ENCODE data around the gene GORASP2.
"Not testable (repeated sequence)": the region's sequence is repeated elsewhere in the genome, so short reads cannot be mapped to it uniquely, and the experiment has no call there.

The GORASP2 gene

DNA sequence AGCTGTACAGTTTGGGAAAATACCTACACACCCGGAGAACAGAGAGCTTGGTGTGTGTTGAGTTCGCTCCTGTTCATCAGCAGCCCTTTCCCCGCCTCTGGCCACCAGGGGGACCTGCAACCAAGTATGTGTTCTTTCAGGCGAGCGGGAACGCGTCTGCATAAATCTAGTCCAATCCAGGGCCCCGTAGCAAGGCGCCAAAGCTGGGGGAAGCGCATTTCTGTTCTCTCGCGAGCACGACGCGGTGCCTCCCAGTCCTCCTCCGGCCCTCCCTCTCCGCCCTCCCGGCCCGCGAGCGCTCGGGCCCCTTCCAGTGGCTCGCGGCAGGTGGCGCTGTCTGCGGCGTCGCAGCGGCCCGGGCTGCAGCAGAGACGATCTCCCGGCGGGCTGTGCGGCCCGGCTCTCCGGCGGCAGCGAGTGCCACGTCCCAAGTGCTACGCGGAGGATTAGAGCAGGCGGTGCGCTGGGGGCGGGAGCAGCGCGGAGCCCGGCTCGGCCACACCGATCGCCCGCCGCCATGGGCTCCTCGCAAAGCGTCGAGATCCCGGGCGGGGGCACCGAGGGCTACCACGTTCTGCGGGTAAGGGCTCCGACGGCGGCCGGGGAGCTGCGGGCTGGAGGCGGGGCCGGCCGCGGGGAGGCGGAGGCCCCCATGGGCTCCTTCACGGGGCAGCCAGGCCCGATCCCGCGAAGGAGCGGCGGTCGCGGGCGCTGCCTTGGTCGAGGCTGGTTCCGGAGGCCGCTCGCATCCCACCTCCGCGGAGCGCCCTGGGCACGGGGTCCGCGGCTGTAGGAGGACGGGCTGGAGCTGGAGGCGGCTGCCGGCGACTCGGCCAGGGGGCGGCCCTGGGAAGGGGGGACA is at the start of gene GORASP2:
TSS of gene GORASP2 (plus strand) at position 430 of the 862 bp plus-strand sequence. CDS start at position 518, 88 bp downstream.
- peak; percentile 99 for DNase-seq

DNA sequence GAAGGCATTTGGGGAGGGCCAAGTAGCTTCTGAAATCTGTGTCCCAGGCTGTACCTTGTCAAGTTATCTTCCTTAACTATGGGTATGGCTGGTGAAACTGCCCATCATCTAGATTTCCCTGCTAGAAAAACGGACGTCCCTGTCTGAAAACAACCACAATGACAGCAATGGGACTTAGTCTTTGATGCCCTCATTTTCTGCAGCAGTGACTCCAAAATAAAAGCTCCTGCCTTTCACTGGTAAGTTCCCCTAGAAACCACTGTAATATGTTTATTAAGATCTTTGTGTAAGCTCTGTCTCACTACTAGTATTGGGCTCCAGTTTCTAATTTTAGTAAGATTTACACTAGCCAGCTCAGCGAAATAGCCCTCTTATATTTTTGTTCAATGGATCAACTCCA is 47.2 kb upstream of the GORASP2 start:
- no peak for DNase-seq

DNA sequence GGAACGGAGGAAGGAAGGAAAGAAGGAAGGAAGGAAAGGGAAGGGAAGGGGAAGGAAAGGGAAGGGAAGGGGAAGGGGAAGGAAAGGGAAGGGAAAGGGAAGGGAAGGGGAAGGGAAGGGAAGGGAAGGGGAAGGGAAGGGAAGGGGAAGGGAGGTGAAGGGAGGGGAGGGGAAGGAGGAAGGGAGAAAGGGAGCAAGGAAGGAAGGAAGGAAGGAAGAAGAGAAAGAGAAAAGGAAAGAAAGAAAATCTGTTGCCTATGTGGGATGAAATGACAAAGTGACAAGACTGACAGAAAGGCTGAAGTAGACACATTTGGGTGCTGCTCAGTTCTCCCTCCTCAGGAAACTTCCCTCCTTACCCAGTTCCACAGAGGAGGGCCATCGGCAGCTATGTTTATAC is 46.3 kb upstream of the GORASP2 start:
- DNase-seq, result no peak

DNA sequence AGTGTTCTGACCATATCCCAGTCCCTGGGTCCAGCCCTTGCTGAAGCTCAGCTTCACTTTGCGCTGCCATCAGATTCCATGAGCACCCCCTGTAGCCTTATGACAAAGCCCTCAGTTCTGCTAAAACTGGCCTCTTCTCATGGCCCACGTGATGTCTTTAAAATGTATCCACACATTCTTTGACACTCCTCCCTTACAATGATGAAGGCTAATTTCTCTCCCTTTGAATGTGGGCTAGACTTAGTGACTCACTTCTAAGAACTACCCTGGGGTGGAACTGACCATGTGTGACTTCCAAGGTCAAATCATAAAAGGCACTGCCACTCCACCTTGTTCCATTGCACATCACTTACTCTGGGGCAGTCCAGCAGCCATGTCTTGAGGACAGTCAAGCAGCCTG is 45.4 kb upstream of the GORASP2 start:
- DNase-seq, result no peak

DNA sequence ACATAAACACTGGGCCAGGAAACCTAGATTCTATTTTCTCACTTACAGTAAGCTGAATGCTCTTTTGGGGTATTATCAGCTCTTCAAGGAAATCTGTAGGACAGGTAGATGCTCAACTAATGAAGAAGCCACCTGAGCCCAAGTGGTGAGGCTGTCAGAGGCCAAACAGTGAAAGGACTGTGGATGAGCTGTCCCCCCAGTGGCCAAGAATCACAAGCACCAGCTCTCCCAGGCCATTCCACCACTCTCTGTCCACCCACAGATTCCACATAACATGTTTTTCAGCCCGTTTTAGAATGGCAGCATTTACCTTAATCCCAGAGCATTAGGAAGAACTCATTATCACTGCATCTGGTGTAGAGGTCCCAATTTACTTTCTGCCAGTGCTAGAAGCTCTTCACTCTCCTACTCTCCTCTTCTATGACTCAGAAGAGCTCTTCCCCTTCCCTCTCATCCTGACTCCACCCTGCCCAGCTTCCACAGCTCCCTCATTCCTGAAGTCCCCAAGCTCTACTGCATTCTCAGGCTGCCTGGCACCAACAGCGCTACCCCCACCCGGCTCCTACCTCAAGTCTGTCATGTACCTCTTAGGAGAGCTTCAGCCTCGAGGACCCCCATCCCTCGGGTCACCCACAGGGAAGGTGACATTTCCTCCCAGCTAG is 43.8 kb upstream of the GORASP2 start:
- DNase-seq, result no peak

DNA sequence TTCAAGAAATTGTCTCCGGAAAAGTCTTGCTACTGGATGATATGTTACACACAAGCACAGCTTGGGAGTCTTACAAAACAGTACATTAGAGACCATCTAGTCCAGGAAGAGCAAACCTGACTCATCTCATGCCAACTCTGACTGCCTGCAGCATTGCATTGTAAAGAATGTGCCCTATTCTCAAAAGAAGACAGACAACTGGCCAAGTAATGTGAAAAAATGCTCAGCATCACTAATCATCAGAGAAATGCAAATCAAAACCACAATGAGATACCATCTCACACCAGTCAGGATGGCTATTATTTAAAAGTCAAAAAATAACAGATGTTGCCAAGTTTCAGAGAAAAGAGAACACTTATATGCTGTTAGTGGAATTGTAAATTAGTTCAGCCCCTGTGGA is 42.7 kb upstream of the GORASP2 start:
- DNase-seq, result no peak

DNA sequence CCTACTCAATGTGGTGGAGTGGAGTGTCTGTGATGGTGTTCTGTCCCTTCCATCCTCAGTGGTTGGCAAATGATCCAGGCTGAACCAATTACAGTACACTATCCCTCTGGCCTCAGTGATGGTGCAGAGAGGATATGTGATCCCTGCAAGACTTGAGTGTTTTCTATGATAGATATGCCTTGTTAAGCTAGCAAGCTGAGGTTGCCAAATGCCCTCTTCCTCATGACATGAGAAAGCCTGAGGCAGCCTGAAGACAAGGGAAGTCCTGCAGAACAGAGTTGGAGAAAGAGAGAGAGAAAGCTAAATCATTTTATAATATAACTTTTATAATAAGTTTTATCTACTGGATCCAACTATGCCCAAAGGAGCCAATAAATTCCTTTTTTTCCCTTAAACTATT is 41.6 kb upstream of the GORASP2 start:
- DNase-seq, result no peak

DNA sequence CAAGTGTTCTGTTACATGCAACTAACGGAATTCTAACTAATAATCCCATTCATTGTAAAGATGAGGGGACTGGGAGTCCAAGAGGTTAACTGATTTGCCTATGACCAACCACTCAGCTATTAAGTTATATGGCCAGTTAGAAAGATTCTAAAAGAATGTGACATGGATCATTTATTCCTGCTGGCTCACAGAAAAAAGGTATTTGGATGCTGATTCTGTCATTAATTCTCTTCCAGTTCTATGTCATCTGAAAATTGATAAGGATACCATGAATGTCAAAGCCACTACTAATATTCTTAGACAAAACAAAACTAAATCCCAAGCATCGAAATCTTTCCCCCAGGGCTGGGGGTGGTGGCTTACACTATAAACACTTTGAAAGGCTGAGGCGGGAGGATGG is 41.2 kb upstream of the GORASP2 start:
- no peak for DNase-seq

DNA sequence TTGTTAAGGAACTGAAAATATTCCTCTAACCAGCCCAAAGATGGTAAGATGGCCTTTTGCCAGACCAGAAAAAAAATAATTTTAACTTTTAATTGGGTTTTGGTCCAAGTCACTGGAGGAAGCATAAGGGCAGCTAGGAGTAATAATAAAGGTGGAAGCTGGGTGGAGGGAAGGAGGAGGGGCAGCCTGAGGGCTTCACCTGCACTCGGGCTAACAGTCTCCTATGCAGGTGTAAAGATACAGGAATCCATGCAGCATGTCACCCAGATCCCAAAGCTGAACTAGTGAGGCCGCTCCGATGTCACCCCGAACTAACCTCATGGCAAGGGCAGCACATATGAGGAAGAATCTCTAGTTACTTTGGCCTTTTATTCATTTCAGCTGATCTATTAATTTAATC is 37.2 kb upstream of the GORASP2 start:
- DNase-seq, result no peak

DNA sequence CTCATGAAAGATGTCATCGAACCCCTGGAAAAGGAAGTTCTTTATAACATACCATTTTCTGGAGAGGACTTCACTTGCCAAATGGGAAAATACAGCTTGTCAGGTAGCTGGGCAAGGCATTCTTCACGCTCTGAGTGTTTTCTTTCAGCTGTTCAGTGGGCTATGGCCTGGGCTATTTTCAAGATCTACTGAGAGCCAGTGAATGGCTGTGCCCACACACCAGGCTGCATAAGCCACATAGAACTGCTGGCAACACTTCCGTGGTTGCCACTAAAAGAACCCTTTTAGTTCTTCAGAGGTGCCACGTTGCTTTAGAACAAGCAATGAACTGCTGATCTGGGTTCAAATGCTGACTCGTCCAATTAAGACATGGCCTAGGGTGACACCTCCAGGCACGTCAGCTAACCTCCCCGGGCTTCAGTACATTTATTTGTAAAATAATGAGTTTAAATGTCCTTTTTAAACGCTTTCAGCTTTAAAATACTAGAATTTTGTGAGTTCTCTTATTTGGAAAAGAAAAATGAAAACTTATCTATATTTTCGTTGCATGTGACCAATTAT is 36.6 kb upstream of the GORASP2 start:
- no peak for DNase-seq

DNA sequence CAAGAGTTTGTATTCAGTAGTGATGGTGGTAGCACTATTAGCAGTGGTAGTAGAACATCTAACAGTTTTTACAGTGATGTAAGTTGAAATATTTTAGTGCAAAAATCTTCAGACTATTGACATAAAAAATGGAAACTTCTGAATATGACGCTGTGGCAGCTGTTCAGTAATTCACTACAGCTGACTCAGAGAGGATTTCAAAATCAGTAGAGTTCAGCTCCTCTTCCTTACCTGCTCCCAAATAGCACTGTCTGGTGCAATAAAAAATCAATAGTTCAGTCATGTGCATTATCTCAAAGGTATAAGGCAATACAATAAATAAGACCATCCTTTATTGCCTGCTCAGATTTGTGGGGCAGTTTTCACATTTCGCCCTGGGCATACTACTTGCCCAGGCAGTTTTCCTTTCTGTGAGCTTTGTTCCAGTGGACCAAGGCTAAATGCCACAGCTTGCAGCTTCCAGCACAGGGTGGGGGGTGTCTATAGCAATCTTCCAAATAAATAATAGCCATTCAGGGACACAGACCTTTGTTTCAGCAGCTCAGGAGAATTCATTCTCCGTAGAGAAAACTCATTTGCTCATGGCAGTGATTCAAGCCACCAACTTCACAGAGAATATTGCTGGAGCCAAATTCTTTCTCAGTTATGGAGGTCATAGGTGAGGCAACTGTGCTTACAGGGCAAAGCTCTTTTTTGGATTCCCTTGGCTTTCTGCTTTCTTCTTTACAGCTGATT is 33.9 kb upstream of the GORASP2 start:
- no peak for DNase-seq

DNA sequence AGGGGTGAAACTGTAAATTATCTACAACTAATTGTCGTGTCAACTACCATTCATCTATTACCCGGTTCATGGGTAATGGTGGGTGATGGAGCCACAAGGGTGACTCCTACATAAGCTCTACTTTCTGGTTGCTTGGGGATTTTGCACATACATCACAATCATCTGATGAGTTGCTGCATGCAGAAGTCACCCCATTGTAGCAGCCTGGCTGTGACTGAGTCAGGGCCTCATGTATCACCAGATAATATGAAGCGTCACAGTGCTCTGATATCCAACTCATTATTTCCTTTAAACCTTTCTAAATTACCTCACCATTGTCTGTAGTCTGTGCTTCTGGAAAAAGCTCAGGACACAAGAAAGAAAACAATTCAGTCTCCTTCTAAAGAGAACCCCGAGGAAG is 32.4 kb upstream of the GORASP2 start:
- DNase-seq, result no peak

DNA sequence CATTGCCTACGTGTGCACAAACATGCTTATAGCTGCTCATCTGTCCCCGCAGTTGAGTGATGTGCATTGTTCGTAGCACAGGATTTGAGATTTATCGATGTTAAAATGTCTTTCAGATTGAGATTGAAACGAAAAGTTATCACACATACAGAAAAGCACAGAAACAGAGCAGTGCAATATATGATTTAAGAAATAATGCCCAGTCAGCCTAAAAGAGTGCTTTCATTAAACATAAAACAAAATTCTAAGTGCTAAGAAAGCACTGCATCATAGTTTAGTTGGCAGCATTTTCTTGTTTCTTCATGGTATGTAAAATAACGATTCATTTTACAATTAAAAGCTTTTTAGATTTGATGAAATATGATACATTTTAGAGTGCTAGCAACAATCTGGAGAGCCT is 31.9 kb upstream of the GORASP2 start:
- DNase-seq, result no peak

DNA sequence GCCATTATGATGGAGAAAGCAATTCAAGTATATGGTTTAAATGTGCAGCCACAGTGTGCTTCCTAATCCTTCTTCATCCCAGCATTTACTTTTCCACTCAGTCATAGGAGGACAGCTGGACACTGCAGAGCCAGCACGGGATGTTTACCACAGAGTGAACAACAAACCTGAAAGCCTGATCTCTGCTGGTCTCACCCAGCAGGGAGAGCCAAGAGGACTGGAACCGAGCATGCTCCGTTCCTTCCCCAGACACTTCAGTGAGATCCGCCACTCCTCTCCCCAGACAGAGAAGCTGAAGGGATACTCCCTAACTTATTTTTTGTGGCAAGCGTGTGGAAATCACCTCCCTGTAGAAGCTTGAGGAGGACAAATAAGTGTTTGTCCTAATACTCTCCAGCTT is 23.2 kb upstream of the GORASP2 start:
- DNase-seq, result no peak

DNA sequence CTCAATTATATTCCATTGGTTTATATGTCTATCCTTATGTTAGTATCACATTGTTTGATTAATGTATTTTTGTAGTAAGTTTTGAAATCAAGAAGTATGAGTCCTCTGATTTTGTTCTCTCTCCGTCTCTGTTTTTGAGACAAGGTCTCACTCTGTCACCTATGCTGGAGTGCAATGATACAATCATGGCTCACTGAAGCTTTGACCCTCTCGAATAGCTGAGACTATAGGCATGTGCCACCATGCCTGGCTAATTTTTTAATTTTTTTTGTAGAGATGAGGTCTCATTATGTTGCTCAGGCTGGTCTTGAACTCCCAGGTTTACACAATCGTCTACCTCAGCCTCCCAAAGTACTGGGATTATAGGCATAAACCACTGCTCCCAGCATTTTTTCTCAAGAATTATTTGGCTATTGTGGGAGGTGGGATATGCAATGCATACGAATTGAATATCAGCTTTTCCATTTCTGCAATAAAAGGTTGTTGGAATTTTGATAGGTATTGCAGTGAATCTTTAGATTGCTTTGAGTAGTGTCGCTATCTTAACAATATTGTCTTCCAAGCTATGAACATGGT is 17.7 kb upstream of the GORASP2 start:
- no peak for DNase-seq

DNA sequence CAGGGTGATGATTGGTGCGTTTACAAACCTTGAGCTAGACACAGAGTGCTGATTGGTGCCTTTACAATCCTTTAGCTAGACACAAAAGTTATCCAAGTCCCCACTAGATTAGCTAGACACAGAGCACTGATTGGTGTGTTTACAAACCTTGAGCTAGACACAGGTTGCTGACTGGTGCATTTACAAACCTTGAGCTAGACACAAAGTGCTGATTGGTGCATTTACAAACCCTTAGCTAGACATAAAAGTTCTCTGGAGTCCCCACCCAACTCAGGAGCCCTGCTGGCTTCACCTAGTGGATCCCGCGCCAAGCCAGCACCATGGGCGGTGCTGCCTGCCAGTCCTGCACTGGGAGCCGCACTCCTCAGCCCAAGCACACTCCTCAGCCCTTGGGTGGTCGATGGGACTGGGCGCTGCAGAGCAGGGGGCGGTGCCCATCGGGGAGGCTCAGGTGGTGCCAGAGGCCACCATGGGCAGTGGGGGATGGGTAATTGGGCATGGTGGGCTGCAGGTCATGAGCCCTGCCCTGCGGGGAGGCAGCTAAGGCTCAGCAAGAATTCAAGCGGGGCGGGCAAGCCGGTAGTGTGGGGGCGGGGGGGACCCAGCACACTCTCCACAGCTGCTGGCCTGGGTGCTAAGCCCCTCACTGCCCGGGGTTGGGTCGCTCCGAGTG is 13.9 kb upstream of the GORASP2 start:
- DNase-seq, result not testable (repeated sequence)

DNA sequence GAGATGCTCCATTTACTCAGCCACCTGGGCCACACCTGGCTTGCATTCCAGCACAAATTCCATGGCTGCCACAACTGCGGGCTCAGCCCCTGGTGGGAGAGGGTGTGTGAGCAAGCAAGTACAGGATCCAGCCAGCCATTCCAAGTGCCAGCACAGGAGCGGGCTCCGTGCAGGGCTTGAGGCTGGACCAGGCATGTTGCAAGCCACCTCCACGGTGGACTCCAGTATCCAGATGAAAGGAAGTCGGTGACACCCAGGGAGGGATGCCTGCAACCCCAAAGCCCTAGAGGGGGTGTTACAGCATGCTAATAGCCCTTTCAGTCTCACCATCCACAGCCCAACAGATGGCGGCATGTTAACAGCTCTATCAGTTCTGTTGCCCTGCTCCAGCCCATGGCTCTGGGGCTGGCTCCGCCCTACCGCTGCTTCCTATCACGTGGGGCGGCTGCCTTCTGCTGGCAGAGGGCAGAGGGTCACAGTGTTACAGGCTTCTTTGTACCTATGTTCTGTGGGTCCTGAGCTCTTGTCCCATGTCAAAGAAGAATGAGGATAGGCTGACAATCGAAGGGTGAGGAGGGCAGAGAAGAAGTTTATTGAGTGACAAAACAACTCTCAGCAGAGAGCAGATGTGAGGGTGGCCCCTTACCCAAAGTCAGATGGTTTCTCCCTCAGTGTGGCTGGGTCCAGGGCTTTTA is 11.7 kb upstream of the GORASP2 start:
- no peak for DNase-seq

DNA sequence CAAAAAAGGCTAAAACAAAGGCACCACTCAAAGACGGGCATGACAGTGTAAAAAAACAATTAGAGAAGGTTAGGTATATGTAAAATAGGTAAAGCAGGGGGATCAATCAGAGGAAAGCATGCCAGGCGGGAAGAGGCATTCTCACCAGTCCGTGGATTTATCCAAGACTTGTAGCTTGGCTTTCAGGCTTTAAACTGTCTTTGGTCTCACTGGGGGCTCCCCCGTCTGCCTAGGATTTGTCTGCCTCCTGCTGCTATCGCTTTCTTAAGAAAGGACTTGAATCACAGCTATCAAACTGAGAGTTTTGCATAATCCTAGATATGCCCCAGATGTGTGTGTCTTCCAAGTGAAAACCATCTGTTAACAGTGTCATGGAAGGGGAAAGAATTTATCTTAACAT is 11.1 kb upstream of the GORASP2 start:
- DNase-seq, result no peak

DNA sequence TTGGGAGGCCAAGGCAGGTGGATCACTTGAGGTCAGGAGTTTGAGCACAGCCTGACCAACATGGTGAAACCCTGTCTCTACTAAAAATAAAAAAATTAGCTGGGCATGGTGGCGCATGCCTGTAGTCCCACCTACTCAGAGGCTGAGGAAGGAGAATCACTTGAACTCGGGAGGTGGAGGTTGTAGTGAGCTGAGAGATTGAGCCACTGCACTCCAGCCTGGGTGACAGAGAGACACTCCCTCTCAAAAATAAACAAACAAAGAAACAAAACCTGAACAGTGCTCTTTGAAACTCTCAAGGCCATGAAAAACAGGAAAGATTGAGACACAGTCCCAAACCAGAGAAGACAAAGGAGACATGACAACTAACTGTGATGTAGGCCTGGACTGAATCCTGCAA is 7.2 kb upstream of the GORASP2 start:
- not testable (repeated sequence) for DNase-seq

DNA sequence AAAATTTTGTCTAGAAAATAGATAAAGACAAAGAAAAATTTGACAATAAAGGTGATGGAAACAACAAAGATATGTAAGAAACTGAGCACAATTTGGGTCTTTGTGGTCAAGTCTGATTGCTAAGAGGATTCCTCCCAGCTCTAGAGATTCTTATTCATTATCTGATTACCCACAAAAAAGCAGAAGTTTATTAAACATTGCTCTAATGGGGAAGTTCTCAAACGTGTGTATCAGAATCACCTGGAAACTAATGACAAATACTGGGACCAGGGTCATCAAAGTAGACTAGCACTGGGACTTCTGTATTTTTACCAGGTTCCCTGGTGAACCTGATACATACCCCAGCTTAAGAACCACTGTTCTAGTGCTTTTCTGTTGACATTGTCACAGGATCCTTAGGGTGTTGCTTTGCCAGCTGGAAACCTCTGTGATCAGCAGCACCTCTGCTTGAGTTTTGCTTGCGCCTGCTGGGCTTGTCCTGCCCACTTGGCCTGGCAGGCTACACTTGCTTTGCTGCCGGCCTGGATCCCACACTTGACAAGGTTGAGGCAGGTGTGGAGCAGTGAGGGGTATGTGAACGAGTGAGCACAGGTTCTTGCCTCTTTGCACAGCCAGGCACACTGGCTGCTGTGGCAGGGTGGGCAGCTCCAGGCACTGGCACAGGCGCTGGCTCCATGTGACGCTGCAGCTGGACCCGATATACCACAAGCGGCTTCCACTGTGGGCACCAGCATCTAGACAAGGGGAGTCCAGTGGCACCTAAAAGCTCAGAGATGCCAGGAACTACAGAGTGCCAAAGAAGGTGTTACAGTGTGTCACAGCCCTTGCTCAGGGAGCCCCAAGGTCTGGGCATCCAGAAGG is 6.2 kb upstream of the GORASP2 start:
- DNase-seq, result peak; percentile 46

DNA sequence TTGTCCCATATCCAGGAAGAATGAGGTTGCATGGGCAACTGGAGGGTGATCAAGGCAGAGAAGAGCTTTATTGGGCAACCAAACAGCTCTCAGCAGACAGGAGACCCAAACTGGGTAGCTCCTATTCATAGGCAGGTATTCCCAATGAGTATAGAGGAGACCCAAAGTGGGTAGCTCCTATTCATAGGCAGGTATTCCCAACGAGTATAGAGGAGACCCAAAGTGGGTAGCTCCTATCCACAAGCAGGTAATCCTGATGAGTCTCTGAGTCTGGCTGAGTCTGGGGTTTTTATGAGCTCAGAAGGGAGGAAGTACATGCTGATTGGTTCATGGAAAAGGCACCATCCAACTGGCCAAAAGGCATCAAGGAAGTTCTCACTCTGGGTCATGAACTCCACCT is 5.3 kb upstream of the GORASP2 start:
- DNase-seq, result no peak
